Activated CD4-positive, alpha-beta T cell treated with anti-CD3 and anti-CD28 coated beads, Interleukin-2, amount 10 ng/mL, durations not matched to agents 24 days and 14 days (primary cell): ENCODE data around the gene DYNC1I1. TPM values are rescaled to one million over a fixed set of nuclear protein-coding genes. Genes with fewer than 3 reads are reported as not detected.
"Not testable (repeated sequence)": the region's sequence is repeated elsewhere in the genome, so short reads cannot be mapped to it uniquely, and the experiment has no call there.

ENCODE experiments used
- DNase-seq: peaks from one replicate; pipeline ENCODE4 v3.0.0; 2022
- H3K27ac Mint-ChIP-seq: one replicate; pipeline ENCODE4 v1.8.0; 2022; ENCODE audit warnings: mild to moderate bottlenecking, mixed read lengths
- H3K27me3 Mint-ChIP-seq: one replicate; pipeline ENCODE4 v1.8.0; 2022; ENCODE audit warnings: mixed read lengths
- H3K36me3 Mint-ChIP-seq: one replicate; pipeline ENCODE4 v1.8.0; 2022; ENCODE audit warnings: low read depth, mild to moderate bottlenecking, mixed read lengths
- H3K4me1 Mint-ChIP-seq: one replicate; pipeline ENCODE4 v1.8.0; 2021; ENCODE audit warnings: mixed read lengths
- H3K4me3 Mint-ChIP-seq: one replicate; pipeline ENCODE4 v1.8.0; 2022; ENCODE audit warnings: mild to moderate bottlenecking, moderate library complexity, mixed read lengths
- H3K9me3 Mint-ChIP-seq: one replicate; pipeline ENCODE4 v1.8.0; 2021; ENCODE audit warnings: mixed read lengths
- intact Hi-C: fragments of 100-400 bp; cut with micrococcal nuclease; formaldehyde crosslinking; loops from one replicate; pipeline ENCODE4 v1.15.1; 2023
- total RNA-seq: library from RNA; stranded (reverse); gene quantifications from 2 replicates; pipeline ENCODE4 v1.2.3, GENCODE V29; 2022

Gene DYNC1I1
- total RNA-seq, 1 donor from 2014 or later, result not detected

- H3K27ac Mint-ChIP-seq, result no peak overlapping the region
- intact Hi-C loops, result loop anchor here (5.0 to 10.0 kb wide), 3 partner anchors 155 to 1918 kb away; no protein-coding TSS in a partner anchor
- DNase-seq, result no peak
- H3K4me1 Mint-ChIP-seq, result peaks cover 7% of the 10 kb centered on the region
- H3K27me3 Mint-ChIP-seq, result peaks cover 7% of the 10 kb centered on the region
- no peaks in the 10 kb centered on the region for H3K36me3 Mint-ChIP-seq
- H3K9me3 Mint-ChIP-seq, result no peaks in the 10 kb centered on the region
- no peak overlapping the region for H3K4me3 Mint-ChIP-seq
Measured at GRCh38 chr7:95919556-95919955, 147.2 kb downstream of the DYNC1I1 start.

- Mint-ChIP-seq H3K27me3 (peaks cover 2% of the 10 kb centered on the region), H3K27ac (no peak overlapping the region), H3K4me1 (peaks cover 5% of the 10 kb centered on the region), H3K4me3 (no peak overlapping the region), H3K9me3 (no peaks in the 10 kb centered on the region), H3K36me3 (no peaks in the 10 kb centered on the region)
- DNase-seq, result no peak
- intact Hi-C loops, result no loop called here
Measured at GRCh38 chr7:95921543-95921942, 149.2 kb downstream of the DYNC1I1 start.

- no peak overlapping the region for H3K27ac Mint-ChIP-seq
- no peak for DNase-seq
- H3K9me3 Mint-ChIP-seq, result no peaks in the 10 kb centered on the region
- intact Hi-C loops, result no loop called here
- H3K36me3 Mint-ChIP-seq, result no peaks in the 10 kb centered on the region
- no peak overlapping the region for H3K4me3 Mint-ChIP-seq
- H3K27me3 Mint-ChIP-seq, result peaks cover 2% of the 10 kb centered on the region
- peaks cover 3% of the 10 kb centered on the region for H3K4me1 Mint-ChIP-seq
Measured at GRCh38 chr7:95922191-95922590, 149.8 kb downstream of the DYNC1I1 start.

- Mint-ChIP-seq H3K36me3 (no peaks in the 10 kb centered on the region), H3K4me3 (no peak overlapping the region), H3K27ac (no peak overlapping the region), H3K27me3 (peaks cover 6% of the 10 kb centered on the region), H3K9me3 (no peaks in the 10 kb centered on the region), H3K4me1 (peaks cover 3% of the 10 kb centered on the region)
- intact Hi-C loops, result no loop called here
- no peak for DNase-seq
Measured at GRCh38 chr7:95925236-95925635, 152.9 kb downstream of the DYNC1I1 start.

GRCh38 chr7:95925971-95926370, 153.6 kb downstream of the DYNC1I1 start:
- Mint-ChIP-seq H3K36me3 (no peaks in the 10 kb centered on the region), H3K27ac (no peak overlapping the region), H3K9me3 (no peaks in the 10 kb centered on the region), H3K4me1 (peaks cover 3% of the 10 kb centered on the region), H3K4me3 (no peak overlapping the region), H3K27me3 (peaks cover 6% of the 10 kb centered on the region)
- no peak for DNase-seq
- intact Hi-C loops, result no loop called here

GRCh38 chr7:95927756-95928155, 155.4 kb downstream of the DYNC1I1 start:
- no peaks in the 10 kb centered on the region for H3K4me1 Mint-ChIP-seq

GRCh38 chr7:95929710-95930280, 157.4 kb downstream of the DYNC1I1 start:
- Mint-ChIP-seq H3K27ac (no peak overlapping the region), H3K4me1 (no peaks in the 10 kb centered on the region), H3K27me3 (peaks cover 6% of the 10 kb centered on the region), H3K9me3 (no peaks in the 10 kb centered on the region), H3K36me3 (no peaks in the 10 kb centered on the region), H3K4me3 (no peak overlapping the region)
- intact Hi-C loops, result no loop called here
- no peak for DNase-seq

More at GRCh38 chr7:95927756-95928155, 155.4 kb downstream of the DYNC1I1 start:
- Mint-ChIP-seq H3K27me3 (peaks cover 6% of the 10 kb centered on the region), H3K9me3 (no peaks in the 10 kb centered on the region), H3K27ac (no peak overlapping the region), H3K4me3 (no peak overlapping the region), H3K36me3 (no peaks in the 10 kb centered on the region)
- intact Hi-C loops, result no loop called here
- DNase-seq, result no peak

GRCh38 chr7:95931460-95932232, 159.3 kb downstream of the DYNC1I1 start:
- Mint-ChIP-seq H3K9me3 (no peaks in the 10 kb centered on the region), H3K27me3 (peaks cover 6% of the 10 kb centered on the region), H3K27ac (no peak overlapping the region), H3K4me1 (no peaks in the 10 kb centered on the region), H3K4me3 (no peak overlapping the region), H3K36me3 (no peaks in the 10 kb centered on the region)
- DNase-seq, result no peak
- intact Hi-C loops, result no loop called here

- intact Hi-C loops, result no loop called here
- no peaks in the 10 kb centered on the region for H3K9me3 Mint-ChIP-seq
- DNase-seq, result no peak
- no peaks in the 10 kb centered on the region for H3K4me1 Mint-ChIP-seq
- no peak overlapping the region for H3K4me3 Mint-ChIP-seq
- H3K27ac Mint-ChIP-seq, result no peak overlapping the region
- no peaks in the 10 kb centered on the region for H3K36me3 Mint-ChIP-seq
- peaks cover 3% of the 10 kb centered on the region for H3K27me3 Mint-ChIP-seq
Measured at GRCh38 chr7:95933618-95934017, 161.3 kb downstream of the DYNC1I1 start.

GRCh38 chr7:95944867-95945266, 172.5 kb downstream of the DYNC1I1 start:
- H3K36me3 Mint-ChIP-seq, result not testable (repeated sequence)

GRCh38 chr7:95950698-95951097, 178.3 kb downstream of the DYNC1I1 start:
- Mint-ChIP-seq H3K27me3 (peaks cover 2% of the 10 kb centered on the region), H3K9me3 (no peaks in the 10 kb centered on the region), H3K27ac (no peak overlapping the region), H3K4me1 (no peaks in the 10 kb centered on the region), H3K36me3 (no peaks in the 10 kb centered on the region), H3K4me3 (no peak overlapping the region)
- DNase-seq, result no peak
- intact Hi-C loops, result no loop called here

More at GRCh38 chr7:95944867-95945266, 172.5 kb downstream of the DYNC1I1 start:
- H3K4me3 Mint-ChIP-seq, intact Hi-C loops, H3K27ac Mint-ChIP-seq, H3K4me1 Mint-ChIP-seq, H3K9me3 Mint-ChIP-seq, DNase-seq, H3K27me3 Mint-ChIP-seq: not testable (repeated sequence)

- no peaks in the 10 kb centered on the region for H3K27me3 Mint-ChIP-seq
- DNase-seq, result no peak
- intact Hi-C loops, result no loop called here
- no peak overlapping the region for H3K27ac Mint-ChIP-seq
- H3K4me1 Mint-ChIP-seq, result no peaks in the 10 kb centered on the region
- H3K36me3 Mint-ChIP-seq, result no peaks in the 10 kb centered on the region
- no peak overlapping the region for H3K4me3 Mint-ChIP-seq
- H3K9me3 Mint-ChIP-seq, result no peaks in the 10 kb centered on the region
Measured at GRCh38 chr7:95951531-95951930, 179.2 kb downstream of the DYNC1I1 start.

- H3K4me3 Mint-ChIP-seq, result no peak overlapping the region
- H3K36me3 Mint-ChIP-seq, result no peaks in the 10 kb centered on the region
- DNase-seq, result no peak
- intact Hi-C loops, result no loop called here
- no peak overlapping the region for H3K27ac Mint-ChIP-seq
- H3K9me3 Mint-ChIP-seq, result no peaks in the 10 kb centered on the region
- H3K4me1 Mint-ChIP-seq, result no peaks in the 10 kb centered on the region
- no peaks in the 10 kb centered on the region for H3K27me3 Mint-ChIP-seq
Measured at GRCh38 chr7:95951997-95952795, 179.8 kb downstream of the DYNC1I1 start.

- intact Hi-C loops, result no loop called here
- H3K27ac Mint-ChIP-seq, result no peak overlapping the region
- H3K9me3 Mint-ChIP-seq, result no peaks in the 10 kb centered on the region
- no peaks in the 10 kb centered on the region for H3K27me3 Mint-ChIP-seq
- no peaks in the 10 kb centered on the region for H3K4me1 Mint-ChIP-seq
- DNase-seq, result no peak
- H3K4me3 Mint-ChIP-seq, result no peak overlapping the region
- no peaks in the 10 kb centered on the region for H3K36me3 Mint-ChIP-seq
Measured at GRCh38 chr7:95952851-95953250, 180.5 kb downstream of the DYNC1I1 start.
